ENCODE data around the gene PTPN3. TPM values are rescaled to one million over a fixed set of nuclear protein-coding genes. Genes with fewer than 3 reads are reported as not detected.

Gene PTPN3
- polyA plus RNA-seq, 2 of the 4 experiments (the other 2 are of a cell fraction) = 8.9 to 20.3 TPM

DNA sequence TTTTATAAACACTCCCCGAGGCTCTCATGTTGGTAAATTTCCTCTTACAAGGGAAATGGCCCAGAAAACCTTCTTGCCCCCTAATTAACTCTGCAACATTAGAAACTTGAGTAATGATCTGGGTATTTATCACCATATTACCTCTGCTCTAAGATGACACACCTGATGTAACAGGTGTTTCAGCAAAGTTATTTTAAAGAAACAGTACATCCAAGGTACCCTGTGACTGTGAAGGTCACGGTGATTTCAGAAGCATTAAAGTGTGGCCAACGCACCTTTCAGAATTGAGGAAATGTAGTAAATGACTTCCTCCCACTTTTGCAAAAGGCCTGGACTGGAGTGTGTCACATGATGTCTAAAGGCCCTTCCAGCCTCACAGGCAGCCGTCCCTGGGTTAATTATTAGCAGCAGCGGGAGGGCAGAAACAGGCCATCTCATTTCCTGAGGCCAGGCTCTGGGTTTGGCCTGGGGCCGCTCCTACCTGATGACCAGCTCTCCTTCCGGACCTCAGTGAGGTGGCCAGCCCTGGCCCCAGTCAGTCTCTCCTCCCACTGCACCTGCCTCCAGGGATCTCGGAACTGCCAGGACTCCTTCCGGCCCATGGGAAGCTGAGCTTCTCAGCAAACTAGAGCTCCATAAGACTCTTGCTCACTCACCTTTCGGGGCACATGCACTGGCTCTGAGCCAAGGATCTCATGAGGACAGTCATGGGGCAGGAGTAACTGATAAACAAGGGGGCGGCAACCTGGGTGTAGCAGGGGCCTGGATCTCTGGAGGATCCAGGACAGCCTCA is 20.7 kb downstream of the PTPN3 start (continued):
- TF ChIP-seq RAD21 (conservative IDR thresholded peaks at IDR 0.05 in 1 of 2, IDR thresholded peaks at IDR 0.05 in 1 of 2) (no peak), SREBF2 (IDR thresholded peaks at IDR 0.05) (no peak), ZNF302 (CRISPR knock-in tag; IDR thresholded peaks at IDR 0.05) (no peak), NPAS2 (CRISPR knock-in tag; IDR thresholded peaks at IDR 0.05; ENCODE audit: borderline replicate concordance) (no peak), POLR2AphosphoS2 (conservative IDR thresholded peaks at IDR 0.05; ENCODE audit: low read length) (no peak), HEYL (CRISPR knock-in tag; IDR thresholded peaks at IDR 0.05) (no peak)

DNA sequence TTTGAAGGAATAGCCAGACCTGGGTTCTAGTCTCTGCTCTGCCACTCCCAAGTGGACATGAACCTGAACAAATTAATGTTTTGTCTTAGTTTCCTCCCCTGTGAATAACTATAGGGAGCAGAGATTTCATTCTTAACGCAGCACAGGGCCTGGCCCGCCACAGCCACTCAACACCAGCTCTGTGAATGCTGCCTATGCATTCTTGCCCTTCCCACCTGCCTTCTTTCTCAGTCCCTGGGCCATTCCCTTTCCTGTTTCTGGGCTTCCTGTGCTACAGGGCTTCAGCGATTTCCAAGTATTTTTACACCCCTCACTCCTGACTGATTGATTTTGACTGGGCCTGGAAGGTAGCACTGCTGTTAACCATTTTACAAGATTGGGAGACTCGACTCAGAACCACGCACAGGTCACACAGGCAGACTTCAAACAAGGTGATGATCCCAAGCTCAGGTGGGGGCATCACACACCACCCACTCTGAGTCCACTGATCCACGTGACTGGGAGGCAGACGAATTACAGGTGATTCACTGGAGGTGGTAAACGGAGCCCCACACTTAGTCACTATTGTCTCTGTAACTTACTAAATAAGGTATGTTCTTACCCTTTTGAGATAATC is 21.4 kb downstream of the PTPN3 start:
- WGBS (ENCODE audit: missing lambda C conversion rate) = 46% methylated on average over 8 of the region's 8 CpGs
- Histone ChIP-seq H3K4me1 (peaks cover 68% of the 10 kb centered on the region), H3K4me2 (peak overlapping the region; percentile 81), H3K27ac (peak overlapping the region; percentile 83 to 89), H3K9me3 (no peaks in the 10 kb centered on the region), H3K4me3 (no peak overlapping the region)
- POLR2A ChIA-PET = interaction anchor here (0.8 to 1.7 kb wide), 2 partner anchors 10 to 21 kb away, joined by 3 to 7 read pairs; partner anchors contain the start of gene PTPN3
- TF ChIP-seq MAZ (IDR thresholded peaks at IDR 0.05; ENCODE audit: borderline replicate concordance, low read depth, low read length) (no peak), MAFK (IDR thresholded peaks at IDR 0.05; ENCODE audit: partially characterized antibody) (no peak), CHD2 (IDR thresholded peaks at IDR 0.05; ENCODE audit: low read length, partially characterized antibody) (no peak), ZFP36 (IDR thresholded peaks at IDR 0.05; ENCODE audit: borderline replicate concordance, partially characterized antibody) (no peak), SMC3 (IDR thresholded peaks at IDR 0.05) (no peak), ZC3H11A (IDR thresholded peaks at IDR 0.05) (no peak), TP53 (CRISPR knock-in tag; IDR thresholded peaks at IDR 0.05) (no peak), CEBPB (IDR thresholded peaks at IDR 0.05) (no peak), BHLHE40 (IDR thresholded peaks at IDR 0.05; ENCODE audit: low read depth, low read length) (no peak), ZSCAN20 (CRISPR knock-in tag; IDR thresholded peaks at IDR 0.05) (no peak), POLR2A (IDR thresholded peaks at IDR 0.05; ENCODE audit: low read length) (no peak), JUNB (IDR thresholded peaks at IDR 0.05) (no peak), FOXS1 (CRISPR knock-in tag; IDR thresholded peaks at IDR 0.05) (no peak)
- TF ChIP-seq, protein P1, sequence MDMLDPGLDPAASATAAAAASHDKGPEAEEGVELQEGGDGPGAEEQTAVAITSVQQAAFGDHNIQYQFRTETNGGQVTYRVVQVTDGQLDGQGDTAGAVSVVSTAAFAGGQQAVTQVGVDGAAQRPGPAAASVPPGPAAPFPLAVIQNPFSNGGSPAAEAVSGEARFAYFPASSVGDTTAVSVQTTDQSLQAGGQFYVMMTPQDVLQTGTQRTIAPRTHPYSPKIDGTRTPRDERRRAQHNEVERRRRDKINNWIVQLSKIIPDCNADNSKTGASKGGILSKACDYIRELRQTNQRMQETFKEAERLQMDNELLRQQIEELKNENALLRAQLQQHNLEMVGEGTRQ (IDR thresholded peaks at IDR 0.05) = no peak
- TF ChIP-seq, protein P2, sequence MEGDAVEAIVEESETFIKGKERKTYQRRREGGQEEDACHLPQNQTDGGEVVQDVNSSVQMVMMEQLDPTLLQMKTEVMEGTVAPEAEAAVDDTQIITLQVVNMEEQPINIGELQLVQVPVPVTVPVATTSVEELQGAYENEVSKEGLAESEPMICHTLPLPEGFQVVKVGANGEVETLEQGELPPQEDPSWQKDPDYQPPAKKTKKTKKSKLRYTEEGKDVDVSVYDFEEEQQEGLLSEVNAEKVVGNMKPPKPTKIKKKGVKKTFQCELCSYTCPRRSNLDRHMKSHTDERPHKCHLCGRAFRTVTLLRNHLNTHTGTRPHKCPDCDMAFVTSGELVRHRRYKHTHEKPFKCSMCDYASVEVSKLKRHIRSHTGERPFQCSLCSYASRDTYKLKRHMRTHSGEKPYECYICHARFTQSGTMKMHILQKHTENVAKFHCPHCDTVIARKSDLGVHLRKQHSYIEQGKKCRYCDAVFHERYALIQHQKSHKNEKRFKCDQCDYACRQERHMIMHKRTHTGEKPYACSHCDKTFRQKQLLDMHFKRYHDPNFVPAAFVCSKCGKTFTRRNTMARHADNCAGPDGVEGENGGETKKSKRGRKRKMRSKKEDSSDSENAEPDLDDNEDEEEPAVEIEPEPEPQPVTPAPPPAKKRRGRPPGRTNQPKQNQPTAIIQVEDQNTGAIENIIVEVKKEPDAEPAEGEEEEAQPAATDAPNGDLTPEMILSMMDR (IDR thresholded peaks at IDR 0.05) = no peak
- TF ChIP-seq, protein P3, sequence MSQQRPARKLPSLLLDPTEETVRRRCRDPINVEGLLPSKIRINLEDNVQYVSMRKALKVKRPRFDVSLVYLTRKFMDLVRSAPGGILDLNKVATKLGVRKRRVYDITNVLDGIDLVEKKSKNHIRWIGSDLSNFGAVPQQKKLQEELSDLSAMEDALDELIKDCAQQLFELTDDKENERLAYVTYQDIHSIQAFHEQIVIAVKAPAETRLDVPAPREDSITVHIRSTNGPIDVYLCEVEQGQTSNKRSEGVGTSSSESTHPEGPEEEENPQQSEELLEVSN (IDR thresholded peaks at IDR 0.05; ENCODE audit: borderline replicate concordance, low read depth) = no peak
- peak; percentile 17 to 19; a peak in 3 of 6 replicates for ATAC-seq
- no peak for FAIRE-seq
- DNase-seq (ENCODE audit: low read depth in 1 of 2, low spot score in 1 of 2) = no peak
- CTCF ChIA-PET = interaction anchor here (1.0 to 5.1 kb wide), 7 partner anchors 11 to 65 kb away, joined by 3 to 45 read pairs (median 3); no protein-coding TSS in a partner anchor
